Measurements from ENCODE around the gene C1orf185. TPM values are rescaled to one million over a fixed set of nuclear protein-coding genes. Genes with fewer than 3 reads are reported as not detected.

The C1orf185 gene
- total and polyA plus RNA-seq, 4 donors = not detected

GRCh38 chr1:51192213-51192843, 90.3 kb downstream of the C1orf185 start:
- Histone ChIP-seq H3K27ac (ENCODE audit: low read depth in 1 of 2, low read length in 2 of 2) (no peak overlapping the region), H3K9me3 (ENCODE audit: control insufficient read depth in 4 of 4, low read length in 3 of 4) (no peaks in the 10 kb centered on the region), H3K36me3 (ENCODE audit: control insufficient read depth in 4 of 4, insufficient read depth in 3 of 4, low read depth in 1 of 4, low read length in 3 of 4) (no peaks in the 10 kb centered on the region), H3K4me1 (ENCODE audit: control insufficient read depth in 4 of 4, insufficient read depth in 4 of 4, low read length in 3 of 4) (no peaks in the 10 kb centered on the region), H3K4me3 (ENCODE audit: low read depth in 1 of 3, low read length in 3 of 3) (no peak overlapping the region), H3K27me3 (ENCODE audit: control insufficient read depth in 4 of 4, insufficient read depth in 4 of 4, low read length in 3 of 4) (no peaks in the 10 kb centered on the region), H3K9ac (ENCODE audit: low read depth in 1 of 2, low read length in 2 of 2) (no peak overlapping the region)
- TF ChIP-seq HNF4A (conservative IDR thresholded peaks at IDR 0.05) (peak in 1 of 2 donors; percentile 27), FOXA2 (IDR thresholded peaks at IDR 0.05) (no peak), CTCF (IDR thresholded peaks at IDR 0.05; ENCODE audit: low read depth, low read length, missing input control) (peak; percentile 70), YY1 (IDR thresholded peaks at IDR 0.05) (no peak), RAD21 (IDR thresholded peaks at IDR 0.05) (peak; percentile 63 to 78), HNF4G (IDR thresholded peaks at IDR 0.05) (no peak), ZBTB33 (IDR thresholded peaks at IDR 0.05) (no peak), JUND (IDR thresholded peaks at IDR 0.05) (no peak), FOXA1 (IDR thresholded peaks at IDR 0.05) (no peak)
- DNase-seq (ENCODE audit: low spot score) = peak; percentile 67
- WGBS = 51% methylated on average over 3 of the region's 3 CpGs

- no peak overlapping the region for H3K27ac ChIP-seq (ENCODE audit: low read depth in 1 of 2, low read length in 2 of 2)
- no peaks in the 10 kb centered on the region for H3K4me1 ChIP-seq (ENCODE audit: control insufficient read depth in 4 of 4, insufficient read depth in 4 of 4, low read length in 3 of 4)
- no peaks in the 10 kb centered on the region for H3K36me3 ChIP-seq (ENCODE audit: control insufficient read depth in 4 of 4, insufficient read depth in 3 of 4, low read depth in 1 of 4, low read length in 3 of 4)
- no peak overlapping the region for H3K4me3 ChIP-seq (ENCODE audit: low read depth in 1 of 3, low read length in 3 of 3)
- no peak overlapping the region for H3K9ac ChIP-seq (ENCODE audit: low read depth in 1 of 2, low read length in 2 of 2)
- no peak for DNase-seq (ENCODE audit: low spot score)
- H3K27me3 ChIP-seq (ENCODE audit: control insufficient read depth in 4 of 4, insufficient read depth in 4 of 4, low read length in 3 of 4) = no peaks in the 10 kb centered on the region
- TF ChIP-seq ZBTB33 (IDR thresholded peaks at IDR 0.05) (no peak), SP1 (IDR thresholded peaks at IDR 0.05) (no peak), NR2F2 (IDR thresholded peaks at IDR 0.05) (no peak), FOXA2 (IDR thresholded peaks at IDR 0.05) (no peak), HNF4G (IDR thresholded peaks at IDR 0.05) (no peak), REST (IDR thresholded peaks at IDR 0.05) (no peak), GABPA (IDR thresholded peaks at IDR 0.05 in 1 of 2, conservative IDR thresholded peaks at IDR 0.05 in 1 of 2) (no peak), RXRA (IDR thresholded peaks at IDR 0.05) (no peak), CTCF (IDR thresholded peaks at IDR 0.05; ENCODE audit: low read depth, low read length, missing input control) (no peak), YY1 (IDR thresholded peaks at IDR 0.05) (no peak), MAX (IDR thresholded peaks at IDR 0.05) (no peak), FOXA1 (IDR thresholded peaks at IDR 0.05) (no peak), EGR1 (IDR thresholded peaks at IDR 0.05; ENCODE audit: low read depth in 2 of 2) (no peak), HNF4A (conservative IDR thresholded peaks at IDR 0.05) (no peak), RAD21 (IDR thresholded peaks at IDR 0.05) (no peak), TAF1 (conservative IDR thresholded peaks at IDR 0.05) (no peak), ATF3 (IDR thresholded peaks at IDR 0.05) (no peak), JUND (IDR thresholded peaks at IDR 0.05) (no peak)
- H3K9me3 ChIP-seq (ENCODE audit: control insufficient read depth in 4 of 4, low read length in 3 of 4) = no peaks in the 10 kb centered on the region
Measured at GRCh38 chr1:51193564-51193963, 91.5 kb downstream of the C1orf185 start.
